HG02623 (cell line): ENCODE data around the gene SEPTIN8.

Source experiments
- ATAC-seq: cut with Tn5 transposase; IDR thresholded peaks from one replicate; pipeline ENCODE4 v1.9.1; 2021; ENCODE audit warnings: moderate library complexity; ENCODE audit not compliant: unreplicated experiment

Gene SEPTIN8

DNA sequence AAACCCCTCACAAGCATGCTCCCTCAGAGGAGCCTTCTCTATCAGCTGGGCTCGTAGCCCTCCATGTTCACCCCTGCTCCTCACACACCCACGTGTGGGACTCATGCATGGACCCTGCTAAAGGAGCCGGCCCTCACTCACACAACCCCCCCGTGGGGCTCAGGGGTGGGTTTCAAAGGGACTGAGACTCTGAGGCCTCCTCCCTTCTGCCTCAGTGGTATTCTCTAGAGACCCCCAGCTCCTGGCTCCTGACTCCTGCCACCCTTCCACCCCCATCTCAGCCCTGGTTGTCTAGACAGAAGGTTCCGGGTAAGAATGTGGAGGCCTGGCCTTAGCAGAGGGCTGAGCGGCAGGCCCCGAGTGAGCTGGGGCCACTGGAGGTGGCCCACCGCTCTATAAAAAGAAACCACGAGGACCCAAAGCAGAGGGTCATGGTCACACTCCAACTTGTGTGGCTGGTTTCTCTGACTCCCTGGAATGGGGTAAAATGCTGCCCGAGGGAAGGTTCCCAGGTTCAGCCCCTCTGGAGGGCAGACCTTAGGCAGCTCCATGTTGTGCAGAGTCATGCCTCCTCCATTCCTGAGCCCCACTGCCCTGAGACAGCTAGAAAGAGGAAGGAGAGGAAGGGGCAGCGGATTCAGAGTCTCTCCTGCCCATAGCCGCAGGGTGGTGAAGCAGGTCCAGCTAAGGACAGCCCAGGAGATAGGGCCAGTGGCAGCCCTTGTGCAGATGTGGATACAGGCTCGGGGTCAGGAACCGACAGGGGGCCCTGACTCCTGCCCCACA lies 10.8 kb downstream of the SEPTIN8 start:
- ATAC-seq: no peak

DNA sequence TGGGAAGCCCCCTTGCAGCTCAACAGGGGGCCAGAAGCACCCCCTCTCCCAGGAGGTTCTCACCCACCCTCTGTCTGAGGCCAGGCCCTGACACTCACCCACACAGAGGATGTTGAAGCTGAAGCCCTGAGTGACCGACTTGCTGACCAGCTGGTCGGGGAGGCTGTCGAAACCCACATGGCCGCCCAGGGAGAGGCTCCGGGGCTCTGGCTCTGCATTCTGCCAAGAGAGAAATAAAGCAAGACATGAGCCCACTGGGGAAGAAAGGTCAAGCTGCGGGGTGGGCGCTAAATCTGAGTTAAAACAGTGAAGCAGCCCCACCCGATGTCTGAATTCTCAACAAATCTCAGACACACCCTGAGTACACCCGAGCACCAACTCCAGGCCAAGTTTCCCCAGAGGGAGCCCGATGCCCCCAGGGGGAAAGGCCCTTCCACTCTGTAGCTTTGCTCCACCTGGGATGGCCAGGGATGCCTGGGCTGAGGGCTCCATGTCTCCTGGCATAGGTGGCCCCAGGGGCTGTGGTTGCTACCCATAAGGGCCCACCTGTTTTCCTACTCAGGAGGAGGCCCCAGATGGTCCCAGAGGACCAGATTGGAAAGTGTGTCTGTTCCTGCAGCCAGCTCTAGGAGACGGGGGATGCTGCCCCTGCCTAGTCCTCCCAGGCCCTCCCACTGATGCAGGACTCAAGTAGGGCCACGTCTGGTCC lies 11.6 kb downstream of the SEPTIN8 start:
- ATAC-seq: no peak

DNA sequence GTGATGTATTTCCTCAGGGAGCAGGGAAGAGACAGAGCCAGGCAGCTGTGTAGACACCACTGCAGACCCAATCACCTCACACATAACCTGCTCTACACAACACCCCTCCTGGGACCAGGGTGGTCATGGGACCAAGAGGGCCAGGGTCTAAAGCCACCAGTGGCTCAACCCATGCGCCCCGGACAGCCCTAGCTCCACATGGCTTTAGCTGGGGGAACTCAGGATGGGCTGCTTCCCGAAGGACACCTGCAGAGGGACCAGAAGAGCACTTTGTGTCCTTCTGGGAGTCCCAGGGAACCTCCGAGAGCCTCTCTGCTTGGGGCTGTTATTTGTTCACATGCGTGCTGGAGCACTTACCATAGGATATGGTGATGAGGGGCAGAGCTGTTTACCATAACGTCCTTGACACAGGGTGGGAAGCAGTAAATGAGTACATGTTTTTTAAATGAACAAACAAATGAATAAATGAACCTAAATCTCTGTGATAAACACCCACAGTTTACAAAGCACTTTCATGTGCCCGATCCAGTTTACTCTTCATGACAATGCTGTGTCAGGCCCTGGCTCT lies 12.3 kb downstream of the SEPTIN8 start:
- ATAC-seq: no peak

GRCh38 chr5:132764051-132764450 lies 13.0 kb downstream of the SEPTIN8 start:
- ATAC-seq: no peak

DNA sequence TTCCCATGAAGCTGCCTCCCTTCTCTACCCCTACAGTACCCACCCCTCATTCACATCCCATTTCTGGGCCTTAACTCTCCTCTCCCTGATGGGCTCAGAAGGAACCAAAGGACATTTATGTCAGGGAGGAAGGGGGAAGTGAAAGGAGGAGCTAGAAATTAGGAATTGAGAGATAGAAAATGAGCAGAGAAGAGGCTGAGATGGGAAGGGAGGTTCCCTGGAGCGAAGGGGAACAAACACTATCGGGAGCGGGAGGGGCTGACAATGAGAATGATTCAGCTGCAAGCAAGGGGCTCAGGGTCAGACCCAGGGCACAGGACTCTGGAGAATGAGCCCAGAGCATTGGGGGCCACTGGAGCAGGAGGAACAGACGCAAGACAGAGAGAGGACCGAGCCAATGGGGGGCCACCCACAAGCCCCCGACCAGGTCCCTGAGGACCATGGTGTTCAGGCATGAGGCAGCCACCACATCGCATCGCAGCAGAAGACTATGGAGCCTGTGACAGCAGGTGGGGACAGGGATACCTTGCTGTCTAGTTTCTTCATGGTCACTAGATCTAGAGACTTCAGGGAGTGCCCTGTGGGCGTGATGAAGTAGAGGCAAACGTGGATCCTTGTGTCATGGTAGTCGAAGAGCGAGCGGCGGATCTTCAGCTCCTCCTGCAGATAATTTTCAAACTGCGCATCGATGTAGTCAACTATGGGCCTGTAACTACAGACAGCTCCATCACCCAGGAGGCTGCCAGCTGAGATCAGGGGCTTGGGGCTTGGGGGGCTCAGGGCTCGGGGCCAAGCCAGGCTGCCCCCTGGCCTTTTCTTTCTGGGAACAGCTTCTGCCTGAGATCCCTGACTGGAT lies 13.6 kb downstream of the SEPTIN8 start:
- ATAC-seq: no peak

- no peak for ATAC-seq
Observed at GRCh38 chr5:132762246-132763000, 14.6 kb downstream of the SEPTIN8 start.

GRCh38 chr5:132761321-132762240 lies 15.5 kb downstream of the SEPTIN8 start:
- ATAC-seq: no peak

DNA sequence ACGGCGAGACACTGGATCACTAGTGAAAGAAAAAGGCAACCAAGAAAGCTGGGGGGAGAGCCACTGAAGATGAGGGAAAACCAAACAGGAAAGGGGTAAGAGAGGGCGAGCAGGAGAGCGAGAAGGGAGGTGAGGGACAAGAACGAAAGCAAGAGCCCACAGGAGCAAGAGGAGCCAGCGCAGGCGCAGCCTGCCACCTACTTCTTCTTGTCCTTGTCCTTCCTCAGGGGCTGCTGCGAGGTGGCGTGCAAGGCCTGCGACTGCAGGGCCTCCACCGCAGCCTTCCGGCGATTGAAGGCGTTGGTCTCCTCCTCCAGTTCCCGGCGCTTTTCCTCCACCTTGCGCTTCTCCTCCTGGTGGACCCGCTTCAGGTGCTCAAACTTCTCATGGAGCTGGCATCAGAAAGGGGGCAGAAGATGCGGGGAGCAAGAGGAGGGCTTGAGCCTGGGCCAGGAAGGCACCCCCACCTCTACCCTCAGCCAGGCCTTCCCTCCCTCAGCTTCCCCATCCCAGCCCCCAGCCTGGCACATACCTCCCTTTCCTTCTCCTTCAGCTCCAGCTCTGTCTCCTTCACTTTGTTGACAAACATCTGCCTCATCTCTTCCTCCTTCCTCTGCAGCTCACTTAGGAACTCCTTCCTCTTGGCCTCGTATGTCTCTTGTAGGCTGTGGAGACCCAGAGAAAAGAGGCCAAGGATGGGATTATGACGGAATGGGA lies 16.3 kb downstream of the SEPTIN8 start:
- ATAC-seq: no peak

GRCh38 chr5:132760049-132760420 lies 17.0 kb downstream of the SEPTIN8 start:
- ATAC-seq: no peak

DNA sequence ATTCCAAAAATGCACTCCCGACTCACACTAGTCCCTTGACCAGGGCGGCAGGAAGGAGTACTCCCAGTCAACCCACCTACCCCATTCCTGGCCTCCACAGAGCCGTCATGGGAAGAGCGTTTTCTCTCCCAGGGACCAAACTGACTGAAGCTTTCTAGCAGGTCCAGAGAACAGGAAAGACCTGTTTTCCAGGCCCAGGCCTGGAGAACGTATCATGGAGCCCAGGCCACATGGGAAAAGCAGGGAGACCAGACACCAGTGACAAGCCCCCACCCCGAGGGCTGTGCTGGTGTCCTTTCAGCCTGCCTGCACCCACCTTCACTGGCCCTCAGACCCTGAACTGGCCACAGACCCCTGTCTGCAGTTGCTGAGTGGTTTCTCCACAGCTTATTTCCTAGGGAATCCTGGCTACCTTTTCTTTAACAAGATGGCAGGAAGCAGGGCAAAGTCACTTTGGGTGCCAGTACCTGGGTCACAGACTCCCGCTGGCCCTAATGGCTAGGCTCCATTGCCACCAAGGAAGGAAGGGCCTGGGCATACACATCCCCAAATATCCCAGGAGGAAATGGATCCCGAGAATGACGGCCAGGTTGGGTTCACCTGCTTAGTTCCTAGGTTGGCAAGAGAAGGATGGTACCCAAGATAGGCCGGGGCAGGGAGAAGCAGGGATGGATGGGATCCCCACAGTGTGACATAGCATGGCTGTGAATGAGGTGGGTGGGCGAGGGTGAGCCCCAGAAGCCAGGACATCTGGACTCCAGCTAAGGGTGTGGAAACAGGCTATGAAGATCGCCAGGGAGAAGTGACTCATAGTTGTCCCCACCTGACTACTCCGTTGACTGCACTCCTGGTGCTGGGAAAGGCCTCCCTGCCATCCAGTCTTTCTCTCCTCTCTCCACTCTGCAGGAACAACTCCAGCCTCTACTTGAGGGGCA lies 17.7 kb downstream of the SEPTIN8 start:
- ATAC-seq: no peak

DNA sequence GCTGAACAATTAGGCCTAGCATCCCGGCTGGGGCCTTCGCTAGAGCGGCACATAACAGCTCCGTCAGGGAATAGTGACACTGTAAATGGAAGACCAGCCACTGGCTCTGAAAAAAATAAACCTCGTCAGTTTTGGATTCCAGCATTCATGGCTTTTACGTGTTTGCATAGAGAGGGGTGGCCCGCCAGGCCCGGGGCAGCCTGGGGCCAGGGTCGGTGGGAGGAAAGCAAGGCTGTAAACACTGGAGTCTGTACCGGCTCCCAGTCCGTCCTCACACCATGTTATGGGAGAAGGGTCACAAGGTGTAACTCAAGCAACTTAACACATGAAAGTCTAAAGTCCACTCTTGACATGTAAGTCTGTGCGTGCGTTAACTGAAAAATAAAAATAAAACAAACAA lies 18.6 kb downstream of the SEPTIN8 start:
- ATAC-seq: no peak

DNA sequence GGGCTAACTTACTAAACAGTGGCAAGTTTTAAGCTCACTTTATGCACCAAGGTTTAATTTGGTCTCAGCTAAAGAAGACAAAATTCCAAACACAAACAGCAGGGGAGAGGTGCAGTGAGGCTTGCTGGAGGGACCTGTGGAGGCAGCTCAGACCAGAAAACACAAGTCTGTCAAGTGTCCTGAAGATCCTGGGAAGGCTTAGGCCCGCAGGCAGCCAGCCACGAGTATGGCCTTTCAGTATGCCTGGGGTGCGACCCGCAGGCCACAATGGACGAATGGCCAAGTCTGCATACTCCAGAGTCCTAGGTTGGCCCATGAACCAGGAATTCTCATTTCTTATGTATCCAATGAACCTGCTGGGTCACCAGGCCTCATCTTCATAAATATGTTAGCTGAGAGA lies 20.5 kb downstream of the SEPTIN8 start:
- ATAC-seq: no peak

GRCh38 chr5:132754947-132755346 lies 22.1 kb downstream of the SEPTIN8 start:
- ATAC-seq: no peak

GRCh38 chr5:132754111-132754510 lies 22.9 kb downstream of the SEPTIN8 start:
- no peak for ATAC-seq

DNA sequence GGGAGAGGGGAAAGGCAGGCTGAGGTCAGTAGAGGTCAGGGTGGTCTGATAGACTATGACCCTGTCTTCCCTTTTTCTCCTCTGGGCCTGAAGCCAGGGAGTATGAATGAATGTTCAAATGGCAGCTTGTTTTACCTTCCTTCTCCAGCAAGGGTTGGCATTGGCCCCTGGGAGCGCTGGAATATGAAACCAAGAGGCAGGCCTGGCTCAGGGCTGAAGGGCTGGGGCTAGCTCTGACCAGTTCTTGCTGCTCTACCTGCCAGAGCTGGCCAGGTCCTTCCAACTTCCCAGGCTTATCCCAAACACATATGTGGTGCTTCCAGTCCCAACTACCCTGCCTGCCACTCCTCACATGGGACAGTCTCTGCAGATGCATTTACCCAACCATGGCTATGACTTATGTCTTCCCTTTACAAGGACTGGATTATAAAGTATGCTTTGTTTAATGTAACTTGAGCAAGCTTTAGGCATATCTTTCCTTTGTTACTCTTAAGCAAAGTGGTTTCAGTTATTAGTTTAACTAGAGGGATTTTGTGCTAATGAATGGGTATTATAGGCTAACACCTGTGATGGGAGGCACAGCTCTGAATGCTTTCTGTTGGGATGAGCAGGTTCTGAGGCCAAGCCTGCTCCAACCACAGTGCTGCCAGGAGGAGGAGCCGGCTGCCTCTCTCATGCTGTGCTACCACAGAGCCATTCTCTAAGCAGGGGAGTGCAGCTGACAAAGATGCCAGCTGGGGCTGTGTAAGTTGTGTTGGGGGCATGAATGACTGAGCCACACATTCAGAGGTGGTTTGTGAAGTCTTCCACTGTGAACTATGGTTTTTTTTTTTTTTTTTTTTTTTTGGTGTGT lies 23.7 kb downstream of the SEPTIN8 start:
- ATAC-seq: no peak

DNA sequence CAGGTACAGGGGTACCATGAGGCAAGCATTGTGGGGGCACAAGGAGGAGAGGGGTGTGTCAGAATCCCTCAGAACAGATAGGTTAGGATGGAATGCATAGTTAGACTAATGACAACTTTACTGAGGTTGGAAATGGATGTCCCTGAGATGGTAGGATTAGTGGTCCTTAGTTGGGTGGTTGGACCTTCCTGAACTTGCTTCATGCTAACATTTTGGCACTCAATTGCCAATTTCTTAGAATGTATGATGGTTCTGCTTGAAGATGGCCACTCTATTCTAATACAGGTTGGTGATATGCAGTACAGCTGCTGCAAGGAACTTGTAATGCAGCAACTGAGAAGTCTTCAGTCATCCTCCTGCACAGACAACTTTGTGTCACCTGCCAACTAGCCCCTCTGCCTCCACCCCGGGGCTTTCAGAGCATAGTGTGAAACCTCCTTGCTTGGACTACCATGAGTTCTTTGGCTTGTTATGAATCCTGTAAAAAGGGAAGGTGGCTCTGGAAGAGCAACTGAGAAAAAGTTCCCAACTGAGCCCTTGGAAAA lies 24.4 kb downstream of the SEPTIN8 start:
- ATAC-seq: no peak
